RCC 7860 (cell line): ENCODE results near the gene LEPROT.

Experiments
- DNase-seq: peaks from one replicate; pipeline ENCODE4 v3.0.0-alpha.2; 2015; ENCODE audit warnings: low spot score
- FAIRE-seq: peaks from 2 replicates; lab custom pipeline; 2012; peaks lifted over from hg19 to GRCh38; lab: Jason Lieb, UNC

The LEPROT gene

GRCh38 chr1:65412256-65412983 is 8.0 kb upstream of the LEPROT start:
- FAIRE-seq (peak; percentile 71), DNase-seq (peak; percentile 54)

- DNase-seq (peak; percentile 82), FAIRE-seq (peak; percentile 82)
Measured at GRCh38 chr1:65412984-65413375, 7.5 kb upstream of the LEPROT start.

- FAIRE-seq (no peak), DNase-seq (no peak)
Measured at GRCh38 chr1:65414538-65414937, 5.9 kb upstream of the LEPROT start.

DNA sequence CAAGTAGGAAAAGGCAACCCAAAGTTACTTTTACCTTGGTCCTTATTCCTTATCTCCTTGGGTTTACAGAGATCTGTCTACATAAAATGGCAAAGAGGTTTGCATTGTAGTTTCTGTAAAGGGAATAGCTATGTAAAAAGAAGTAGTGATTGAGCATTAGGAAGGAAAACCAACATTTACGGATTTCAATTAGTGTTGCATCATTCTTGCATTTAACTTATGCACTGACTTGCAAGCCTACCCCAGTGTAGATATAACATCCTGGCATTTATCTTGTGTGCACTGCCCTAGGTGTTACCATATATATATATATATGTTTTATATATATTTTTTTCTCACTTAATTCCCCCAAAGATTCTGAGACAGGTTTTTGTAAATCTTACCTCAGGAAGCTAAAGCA is 3.7 kb upstream of the LEPROT start:
- no peak for DNase-seq
- no peak for FAIRE-seq

- DNase-seq (no peak), FAIRE-seq (no peak)
Measured at GRCh38 chr1:65417729-65418128, 2.7 kb upstream of the LEPROT start.

DNA sequence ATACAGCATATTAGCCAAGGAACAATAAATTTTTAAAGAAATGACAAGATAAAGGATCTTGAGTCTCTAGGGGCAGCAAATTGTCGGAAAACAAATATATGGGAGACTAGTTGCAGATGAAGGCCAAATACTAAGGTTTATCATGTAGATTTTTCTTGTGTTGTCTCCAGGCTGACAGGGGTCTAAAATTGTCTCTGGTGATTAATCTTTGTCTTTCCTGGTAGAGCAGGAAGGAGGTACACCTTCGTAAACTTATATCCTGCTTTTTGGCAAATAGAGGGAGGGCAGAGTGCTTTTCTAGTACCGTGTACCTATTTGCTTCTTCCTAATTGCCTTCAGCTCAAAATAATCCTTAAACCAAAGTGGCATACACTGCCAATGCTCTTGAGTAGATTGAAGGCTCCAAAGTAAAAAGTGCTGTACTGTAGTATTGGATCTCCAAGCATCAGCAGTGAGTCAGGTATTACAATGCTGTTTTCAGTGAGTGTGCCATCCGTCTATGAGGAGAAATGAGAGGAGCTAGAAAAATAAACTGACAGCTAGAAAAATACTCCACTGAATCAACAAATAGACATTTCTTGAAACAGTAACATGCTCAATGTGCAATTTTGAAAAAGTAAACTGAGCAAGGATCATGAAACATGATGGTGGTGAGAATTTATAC is 1.8 kb upstream of the LEPROT start:
- FAIRE-seq (no peak), DNase-seq (no peak)

GRCh38 chr1:65419681-65420589 is 533 bp upstream of the LEPROT start:
- FAIRE-seq (peak; percentile 73), DNase-seq (peak; percentile 98)

DNA sequence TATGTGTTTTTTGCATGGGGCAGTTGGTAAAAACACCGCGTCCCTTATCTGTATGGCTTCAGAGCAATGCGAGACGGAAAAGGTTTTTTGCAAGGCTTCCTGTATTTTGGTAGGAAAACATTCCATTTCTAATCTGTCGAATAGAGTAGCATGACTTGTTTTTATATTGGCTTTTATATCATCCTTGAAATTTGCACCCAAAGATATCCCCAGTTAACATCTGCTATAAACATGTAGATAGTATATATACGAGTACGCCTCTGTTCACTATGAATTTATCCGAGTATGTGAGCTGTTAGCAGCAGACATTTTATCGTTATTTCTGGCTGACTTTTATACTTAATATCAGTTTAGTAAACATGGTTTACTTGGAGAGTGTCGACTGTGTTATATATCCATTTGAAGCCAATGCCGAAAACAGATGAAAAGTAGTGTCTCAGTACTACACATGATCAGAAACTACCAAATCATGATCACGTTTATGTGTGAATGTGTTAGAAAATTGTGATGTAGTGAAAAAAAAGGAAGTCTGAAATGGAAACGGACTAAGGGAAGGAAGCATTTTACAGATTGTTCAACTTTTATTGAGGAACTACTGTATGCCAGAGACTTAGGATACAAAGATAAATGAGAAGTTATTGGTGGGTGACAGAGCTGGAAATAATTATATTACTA is 1.0 kb downstream of the LEPROT start:
- FAIRE-seq, result no peak

GRCh38 chr1:65422241-65423203 is 2.1 kb downstream of the LEPROT start:
- DNase-seq (peak; percentile 99), FAIRE-seq (peak; percentile 94)

More for the DNA sequence above, 1.0 kb downstream of the LEPROT start:
- DNase-seq, result no peak

GRCh38 chr1:65423884-65424572 is 3.6 kb downstream of the LEPROT start:
- DNase-seq (peak; percentile 84), FAIRE-seq (peak; percentile 86)

GRCh38 chr1:65424573-65424889 is 4.1 kb downstream of the LEPROT start:
- FAIRE-seq (no peak), DNase-seq (no peak)

DNA sequence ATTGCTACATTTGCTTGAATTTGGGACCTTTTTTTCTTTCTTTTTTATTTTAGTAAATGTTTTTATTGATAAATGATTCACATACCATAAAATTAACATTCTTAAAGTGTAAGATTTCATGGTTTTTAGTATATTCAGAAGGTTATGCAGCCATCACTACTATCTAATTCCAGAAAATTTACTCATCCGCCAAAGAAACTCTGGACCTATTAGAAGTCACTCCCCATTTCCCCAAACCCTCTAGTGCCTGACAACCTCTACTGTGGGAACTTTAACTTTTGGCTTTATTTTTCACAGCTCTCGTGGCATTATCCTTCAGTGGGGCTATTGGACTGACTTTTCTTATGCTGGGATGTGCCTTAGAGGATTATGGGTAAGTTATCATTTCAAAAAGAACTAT is 4.5 kb downstream of the LEPROT start:
- DNase-seq (no peak), FAIRE-seq (no peak)

- peak; percentile 94 for DNase-seq
- peak; percentile 90 for FAIRE-seq
Measured at GRCh38 chr1:65425697-65426096, 5.2 kb downstream of the LEPROT start.

DNA sequence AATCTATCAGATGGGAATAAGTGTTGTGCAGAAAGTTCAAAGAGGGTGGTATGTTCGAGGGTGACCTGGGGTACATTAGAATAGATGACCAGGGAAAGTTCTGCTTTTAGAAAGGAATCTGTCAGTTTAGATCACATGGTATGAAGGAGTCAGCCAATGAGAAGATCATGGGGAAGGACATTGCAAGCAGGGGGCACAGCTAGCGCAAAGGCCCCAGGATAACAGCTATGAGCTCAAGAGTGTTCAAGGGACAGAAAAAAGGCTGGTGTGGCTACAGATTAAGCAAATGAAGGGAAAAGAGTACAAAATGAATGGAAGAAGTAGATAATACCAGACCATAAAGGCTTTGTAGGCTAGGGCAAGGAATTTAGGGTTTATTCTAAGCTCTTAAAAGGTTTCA is 8.6 kb downstream of the LEPROT start:
- DNase-seq, result no peak
- FAIRE-seq, result no peak

- peak; percentile 84 for FAIRE-seq
- peak; percentile 82 for DNase-seq
Measured at GRCh38 chr1:65429806-65430205, 9.3 kb downstream of the LEPROT start.

DNA sequence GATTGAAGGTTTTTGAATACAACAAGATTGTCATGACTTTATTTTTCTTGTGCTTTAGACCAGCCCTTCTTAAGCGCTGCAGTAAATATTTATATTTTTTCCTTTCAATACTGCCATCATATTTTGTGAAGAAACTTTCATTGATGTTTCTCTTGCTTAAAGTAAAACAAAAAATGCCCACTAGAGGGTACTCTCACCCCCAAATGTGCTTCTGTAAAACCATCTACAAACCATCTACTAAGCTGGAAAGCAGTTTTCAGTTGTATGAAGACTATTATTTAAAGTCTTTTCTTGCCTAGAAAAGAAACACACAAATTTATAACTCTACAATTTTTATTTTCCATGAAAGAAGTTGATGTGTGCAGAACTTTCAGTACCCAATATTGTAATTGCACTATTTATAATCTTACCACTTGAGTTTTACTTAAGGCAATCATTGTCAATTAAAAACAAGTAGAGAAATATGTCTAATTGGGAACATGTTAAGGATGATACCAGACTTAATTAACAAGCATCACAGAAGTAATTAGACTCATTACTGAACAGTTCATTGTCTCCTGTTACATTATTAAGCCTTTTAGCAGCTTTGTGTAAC is 10.7 kb downstream of the LEPROT start:
- no peak for DNase-seq
- FAIRE-seq, result peak; percentile 71

DNA sequence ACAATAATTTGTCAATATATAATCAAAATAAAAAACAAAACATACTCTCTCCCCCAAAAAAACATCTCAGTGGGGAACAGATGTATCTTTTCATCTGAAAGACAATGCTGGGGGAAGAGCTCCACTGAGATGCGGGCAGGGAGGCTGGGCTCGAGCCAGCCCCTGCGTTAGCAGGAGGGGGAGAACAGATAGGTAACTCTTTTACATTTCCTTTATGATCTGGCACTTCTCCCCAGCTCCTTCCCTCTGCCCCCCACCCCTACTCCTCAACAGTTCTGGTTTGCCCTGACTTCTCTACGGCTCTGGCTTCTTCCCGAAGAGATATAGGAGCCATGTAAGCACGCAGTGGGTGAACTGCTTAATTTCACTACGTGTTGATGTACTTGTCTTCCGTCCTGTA is 12.4 kb downstream of the LEPROT start:
- DNase-seq (no peak), FAIRE-seq (no peak)

DNA sequence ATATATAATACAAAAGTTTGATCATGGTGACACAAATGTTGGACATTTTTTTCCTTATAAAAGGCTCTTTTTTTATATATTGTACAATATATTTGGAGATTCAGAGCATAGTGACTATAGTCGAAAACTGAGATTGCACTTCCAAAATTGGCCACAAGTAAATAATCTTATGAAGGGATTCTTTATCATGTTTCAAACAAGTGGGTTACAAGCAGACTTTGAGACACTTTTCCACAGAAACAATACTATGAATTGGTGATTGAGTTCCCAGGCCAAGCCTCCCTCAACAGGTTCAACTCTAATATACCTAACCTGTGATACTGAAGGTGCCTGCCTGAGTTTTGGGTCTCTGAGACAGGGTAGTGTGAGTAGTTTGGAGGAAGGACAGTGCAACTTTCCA is 13.8 kb downstream of the LEPROT start:
- DNase-seq (no peak), FAIRE-seq (no peak)

- DNase-seq, result no peak
- no peak for FAIRE-seq
Measured at GRCh38 chr1:65434760-65435159, 14.3 kb downstream of the LEPROT start.
